Keratinocyte (primary cell): ENCODE measurements around the gene FSTL3.

Experiments used
- CTCF ChIP-seq, 3 experiments: IDR thresholded peaks in 1 of 3; conservative IDR thresholded peaks in 1 of 3; optimal IDR thresholded peaks in 1 of 3; 2 replicates in 2 of 3; 3 replicates in 1 of 3; pipeline versions ENCODE3 to v1.5.1; 2011; ENCODE audit warnings: low read length in 3 of 3, mild to moderate bottlenecking in 3 of 3, moderate library complexity in 2 of 3, control low read depth in 1 of 3, inconsistent platforms in 1 of 3; ENCODE audit not compliant: insufficient read depth in 2 of 3; ENCODE audit errors: extremely low read depth in 1 of 3
- EZH2 ChIP-seq: IDR thresholded peaks from one replicate; pipeline ENCODE4 v1.6.1; 2012; ENCODE audit warnings: inconsistent platforms, mild to moderate bottlenecking, low read length, moderate library complexity

GRCh38 chr19:726993-727956, 51.1 kb downstream of the FSTL3 start:
- TF ChIP-seq CTCF (optimal IDR thresholded peaks at IDR 0.05 in 1 of 3, IDR thresholded peaks at IDR 0.05 in 1 of 3, conservative IDR thresholded peaks at IDR 0.05 in 1 of 3; ENCODE audit: extremely low read depth in 1 of 3, insufficient read depth in 2 of 3, low read length in 3 of 3) (no peak), EZH2 (no peak)
